H1 (cell line): ENCODE measurements around the gene SPATS2L. TPM values are rescaled to one million over a fixed set of nuclear protein-coding genes. Genes with fewer than 3 reads are reported as not detected.

ENCODE experiments used
- CTCF ChIA-PET: fragments of 300-600 bp; sonication (Branson Sonifier 250); formaldehyde crosslinking; loops from one replicate; lab custom pipeline; 2021; ENCODE audit not compliant: partially characterized antibody; lab: Charles Lee
- POLR2A ChIA-PET: fragments of 300-600 bp; sonication (Branson Sonifier 250); formaldehyde crosslinking; loops from one replicate; lab custom pipeline; 2021; ENCODE audit warnings: inconsistent platforms; ENCODE audit not compliant: partially characterized antibody; lab: Charles Lee
- DNase-seq, 2 experiments: peaks; one replicate each; pipeline versions ENCODE4 v3.0.0 to v3.0.0-alpha.2; 2010 to 2022; ENCODE audit warnings: low spot score in 2 of 2, low read depth in 1 of 2, mixed read lengths in 1 of 2
- FAIRE-seq: peaks from 2 replicates; lab custom pipeline; 2011; peaks lifted over from hg19 to GRCh38; lab: Jason Lieb, UNC
- H2AFZ ChIP-seq: 2 replicates; pipeline ENCODE4 v1.8.1; 2012; ENCODE audit warnings: low read length, inconsistent platforms
- H2AK5ac ChIP-seq: 2 replicates; pipeline ENCODE4 v1.6.1; 2013; ENCODE audit warnings: low read depth, low read length
- H2BK120ac ChIP-seq: replicated peaks from 2 replicates; pipeline ENCODE3; 2013; ENCODE audit warnings: low read depth, low read length, inconsistent platforms
- H2BK12ac ChIP-seq: 2 replicates; pipeline ENCODE4 v1.6.1; 2013; ENCODE audit warnings: low read depth, low read length
- H2BK15ac ChIP-seq: 2 replicates; pipeline ENCODE4 v1.6.1; 2013; ENCODE audit warnings: low read length
- H2BK20ac ChIP-seq: 2 replicates; pipeline ENCODE4 v1.6.1; 2013; ENCODE audit warnings: low read length
- H2BK5ac ChIP-seq: 2 replicates; pipeline ENCODE4 v1.6.1; 2013; ENCODE audit warnings: low read depth, low read length
- H3K14ac ChIP-seq: 2 replicates; pipeline ENCODE4 v1.6.1; 2013; ENCODE audit warnings: inconsistent platforms; ENCODE audit not compliant: insufficient read length
- H3K18ac ChIP-seq: 2 replicates; pipeline ENCODE4 v1.6.1; 2013; ENCODE audit warnings: low read length; ENCODE audit errors: extremely low read depth
- H3K23ac ChIP-seq: 2 replicates; pipeline ENCODE4 v1.6.1; 2013; ENCODE audit warnings: inconsistent platforms; ENCODE audit not compliant: insufficient read length
- H3K23me2 ChIP-seq: 2 replicates; pipeline ENCODE4 v1.6.1; 2013; ENCODE audit warnings: low read depth, low read length
- H3K27ac ChIP-seq: 2 replicates; pipeline ENCODE4 v1.6.1; 2011; ENCODE audit warnings: low read depth, low read length, inconsistent platforms
- H3K27me3 ChIP-seq, 4 experiments: replicated peaks in 1 of 4; 1 replicate in 1 of 4; 2 replicates in 3 of 4; pipeline versions ENCODE4 v1.6.1 to v1.8.1; 2011 to 2013; ENCODE audit warnings: low read length in 3 of 4, mild to moderate bottlenecking in 3 of 4, inconsistent platforms in 2 of 4, mixed read lengths in 2 of 4, moderate library complexity in 1 of 4; ENCODE audit not compliant: control insufficient read depth in 3 of 4, insufficient read depth in 3 of 4; ENCODE audit errors: extremely low read depth in 1 of 4
- H3K36me3 ChIP-seq, 4 experiments: 2 replicates each; pipeline versions ENCODE4 v1.6.1 to v1.8.1; 2011 to 2013; ENCODE audit warnings: mild to moderate bottlenecking in 4 of 4, low read length in 3 of 4, moderate library complexity in 2 of 4, control low read depth in 1 of 4, inconsistent platforms in 1 of 4; ENCODE audit not compliant: insufficient read depth in 4 of 4, control insufficient read depth in 2 of 4
- H3K4ac ChIP-seq: replicated peaks from 2 replicates; pipeline ENCODE3; 2013; ENCODE audit warnings: low read length, low read depth, mixed read lengths, inconsistent platforms; ENCODE audit not compliant: insufficient read length
- H3K4me1 ChIP-seq, 4 experiments: replicated peaks in 1 of 4; 1 replicate in 1 of 4; 2 replicates in 3 of 4; pipeline versions ENCODE4 v1.6.1 to v1.8.1; 2011 to 2013; ENCODE audit warnings: low read length in 3 of 4, inconsistent platforms in 2 of 4, mixed read lengths in 1 of 4; ENCODE audit not compliant: insufficient read depth in 4 of 4, control insufficient read depth in 3 of 4
- H3K4me2 ChIP-seq, 2 experiments: 2 replicates each; pipeline versions ENCODE4 v1.6.1 to v1.8.1; 2011 to 2013; ENCODE audit warnings: low read depth in 2 of 2, low read length in 2 of 2, control low read depth in 1 of 2, inconsistent platforms in 1 of 2, mild to moderate bottlenecking in 1 of 2; ENCODE audit not compliant: insufficient read depth in 1 of 2
- H3K4me3 ChIP-seq, 4 experiments: fragments of 200-600, 300-600 bp in 1 of 4; sonication (generic), shearing (Covaris generic), sonication (Bioruptor Twin) in 1 of 4; 2 replicates each; pipeline versions ENCODE4 v1.5.1 to v1.8.1; 2011 to 2016; ENCODE audit warnings: low read length in 4 of 4, low read depth in 3 of 4, control low read depth in 2 of 4, inconsistent platforms in 2 of 4, mild to moderate bottlenecking in 2 of 4, mixed read lengths in 1 of 4, moderate library complexity in 1 of 4; ENCODE audit not compliant: insufficient read depth in 2 of 4; ENCODE audit errors: extremely low read depth in 1 of 4
- H3K56ac ChIP-seq: replicated peaks from 2 replicates; pipeline ENCODE3; 2013; ENCODE audit warnings: low read depth, mild to moderate bottlenecking, mixed read lengths, low read length, inconsistent platforms; ENCODE audit not compliant: insufficient read length
- H3K79me1 ChIP-seq: 2 replicates; pipeline ENCODE4 v1.6.1; 2013; ENCODE audit warnings: low read depth, low read length, control low read depth
- H3K79me2 ChIP-seq, 2 experiments: 2 replicates each; pipeline versions ENCODE4 v1.6.1 to v1.8.1; 2012 to 2013; ENCODE audit warnings: low read length in 2 of 2, mild to moderate bottlenecking in 2 of 2, inconsistent platforms in 1 of 2; ENCODE audit not compliant: insufficient read depth in 2 of 2, control insufficient read depth in 1 of 2
- H3K9ac ChIP-seq, 4 experiments: replicated peaks in 1 of 4; 1 replicate in 1 of 4; 2 replicates in 3 of 4; pipeline versions ENCODE4 v1.6.1 to v1.8.1; 2011 to 2013; ENCODE audit warnings: low read depth in 3 of 4, low read length in 3 of 4, control low read depth in 2 of 4, mild to moderate bottlenecking in 2 of 4, moderate library complexity in 2 of 4, inconsistent platforms in 1 of 4; ENCODE audit errors: extremely low read depth in 1 of 4
- H3K9me3 ChIP-seq, 2 experiments: 2 replicates each; pipeline versions ENCODE4 v1.6.1 to v1.8.1; 2012 to 2013; ENCODE audit warnings: mild to moderate bottlenecking in 2 of 2, moderate library complexity in 2 of 2, control low read depth in 1 of 2, inconsistent platforms in 1 of 2, low read depth in 1 of 2, low read length in 1 of 2, mixed read lengths in 1 of 2; ENCODE audit not compliant: insufficient read depth in 2 of 2
- H4K20me1 ChIP-seq, 2 experiments: replicated peaks in 1 of 2; 2 replicates each; pipeline versions ENCODE3 to v1.8.1; 2011 to 2013; ENCODE audit warnings: inconsistent platforms in 2 of 2, low read length in 2 of 2, mild to moderate bottlenecking in 1 of 2; ENCODE audit not compliant: insufficient read depth in 2 of 2, control insufficient read depth in 1 of 2
- H4K5ac ChIP-seq: 2 replicates; pipeline ENCODE4 v1.6.1; 2013; ENCODE audit warnings: low read length, low read depth, mixed read lengths, inconsistent platforms; ENCODE audit not compliant: insufficient read length
- H4K8ac ChIP-seq: 2 replicates; pipeline ENCODE4 v1.8.0; 2013; ENCODE audit warnings: mild to moderate bottlenecking, moderate library complexity, low read length, inconsistent platforms; ENCODE audit not compliant: insufficient read depth; ENCODE audit errors: extremely low read depth
- H4K91ac ChIP-seq: replicated peaks from 2 replicates; pipeline ENCODE3; 2013; ENCODE audit warnings: low read length, mixed read lengths, inconsistent platforms; ENCODE audit not compliant: insufficient read length
- NRF1 ChIP-seq: IDR thresholded peaks from 2 replicates; pipeline ENCODE4 v1.6.1; 2011; ENCODE audit warnings: mild to moderate bottlenecking, low read depth, low read length, improper control_type of control experiment
- POLR2AphosphoS5 ChIP-seq: IDR thresholded peaks from 2 replicates; pipeline ENCODE4 v1.6.1; 2011; ENCODE audit warnings: low read depth, low read length
- WGBS, 2 experiments: shearing (Covaris generic) in 1 of 2; methylation state at CpG; one replicate each; pipeline versions ENCODE4 v1.1.6 to v1.1.7; 2013 to 2015; ENCODE audit warnings: low lambda C conversion rate in 2 of 2, mixed read lengths in 2 of 2, inconsistent platforms in 1 of 2, low coverage in 1 of 2, missing lambda C conversion rate in 1 of 2; ENCODE audit not compliant: insufficient replicate concordance in 2 of 2, insufficient coverage in 1 of 2, insufficient read length in 1 of 2; ENCODE audit errors: extremely low coverage in 1 of 2, missing lambda C conversion rate in 1 of 2; 5-methylcytosine and 5-hydroxymethylcytosine counted together
- polyA plus RNA-seq, 7 experiments: library from polyadenylated mRNA; depleted of rRNA in 3 of 7; stranded (reverse) in 5 of 7; unstranded in 2 of 7; fragments of >200 nt in 5 of 7; fragments of 200-250 nt in 2 of 7; gene quantifications; 1 replicate in 5 of 7; 2 replicates in 1 of 7; 4 replicates in 1 of 7; pipeline versions ENCODE4 v1.2.1 to v1.2.3, GENCODE V29; 2011 to 2013; ENCODE audit warnings: missing spikeins in 2 of 7, mixed read lengths in 2 of 7
- total RNA-seq: library from RNA; stranded (reverse); fragmentation: NEBNext Ultra II Directional; extraction: Animal tissue kit (Norgen Biotek cat#: 25700); gene quantifications from 2 replicates; pipeline ENCODE4 v1.2.1, GENCODE V29; 2021

Gene SPATS2L
- total and polyA plus RNA-seq, 2 of the 8 experiments (the other 6 are each of a cell fraction or from before 2014, with no cell fraction given): 67.3 to 189 TPM

DNA sequence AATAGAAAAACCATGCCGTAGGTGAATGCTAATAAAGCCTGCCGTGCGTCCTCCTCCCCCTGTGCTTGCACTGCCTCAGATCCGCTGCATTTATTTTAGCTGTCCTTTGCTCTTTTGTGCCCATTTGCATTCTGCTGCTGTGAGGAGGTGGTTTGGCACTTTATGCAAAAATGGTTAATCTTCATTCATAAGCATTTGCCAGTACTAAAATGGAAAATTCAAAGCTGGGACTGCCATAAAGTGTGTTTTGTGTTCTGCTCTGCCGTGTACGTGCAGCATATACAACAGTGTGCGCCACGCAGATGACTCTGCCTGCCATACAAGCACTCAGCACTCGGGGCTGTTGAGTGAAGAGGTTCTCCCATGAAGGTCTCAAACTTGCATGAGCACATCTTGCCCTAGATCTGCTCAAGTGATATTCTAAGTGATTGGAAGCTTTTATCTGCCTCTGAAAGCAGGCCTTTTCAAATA lies 73.6 kb downstream of the SPATS2L start:
- Histone ChIP-seq H4K8ac (no peak overlapping the region), H3K18ac (peak overlapping the region; percentile 86; the same call in 1 of the 2 replicates), H2BK5ac (peak overlapping the region; percentile 68; the same call in 1 of the 2 replicates), H3K79me2 (peaks cover 0 to 95% of the 10 kb centered on the region in 2 experiments; a peak in 3 of 4 replicates), H2AFZ (no peak overlapping the region), H3K27me3 (no peaks in the 10 kb centered on the region), H2BK12ac (0 out of 2 replicates have a peak overlapping the region, but pooled peaks have one; percentile 96), H4K20me1 (no peaks in the 10 kb centered on the region), H3K14ac (no peak overlapping the region), H4K91ac (peak overlapping the region; percentile 50), H3K9ac (no peak overlapping the region; a peak in 1 of 7 replicates), H3K36me3 (no peaks in the 10 kb centered on the region), H3K9me3 (no peaks in the 10 kb centered on the region), H2BK15ac (peak overlapping the region; percentile 20; the same call in 1 of the 2 replicates), H4K5ac (peak overlapping the region; percentile 34), H2BK120ac (no peak overlapping the region), H2AK5ac (peak overlapping the region; percentile 82; the same call in 1 of the 2 replicates), H3K79me1 (peaks cover 2% of the 10 kb centered on the region; the same call in 1 of the 2 replicates), H2BK20ac (peak overlapping the region; percentile 53), H3K23me2 (no peaks in the 10 kb centered on the region), H3K4me3 (peak overlapping the region in 1 of 4 experiments; percentile 20; a peak in 1 of 8 replicates), H3K4ac (peak overlapping the region; percentile 76), H3K4me2 (peak overlapping the region; percentile 49 to 70), H3K56ac (no peak overlapping the region), H3K4me1 (peaks cover 15 to 48% (median 39%) of the 10 kb centered on the region in 4 experiments), H3K27ac (no peak overlapping the region), H3K23ac (no peak overlapping the region)
- POLR2A ChIA-PET: interaction anchor here (0.7 to 1.1 kb wide), 5 partner anchors 17 to 395 kb away, joined by 3 to 5 read pairs (median 4); no protein-coding TSS in a partner anchor
- FAIRE-seq (no peak), DNase-seq (no peak)
- CTCF ChIA-PET: interaction anchor here (0.9 to 1.9 kb wide), 4 partner anchors 15 to 407 kb away, joined by 3 to 4 read pairs (median 4); no protein-coding TSS in a partner anchor
- WGBS, 2 experiments: 52% methylated on average over 9 of the region's 9 CpGs; no CpG with 5 or more reads in 1 of the 2 experiments
- TF ChIP-seq POLR2AphosphoS5: 0 out of 2 replicates have a peak, but pooled peaks have one; percentile 4
- TF ChIP-seq NRF1: no peak
